Hematopoietic multipotent progenitor cell treated with erythropoietin and hydrocortisone succinate and interleukin-3 and kit ligand, for 4 days (in vitro differentiated cells): Measurements from ENCODE around the gene FRMD3.
"Not testable (repeated sequence)": the region's sequence is repeated elsewhere in the genome, so short reads cannot be mapped to it uniquely, and the experiment has no call there.

ENCODE experiments used
- DNase-seq: peaks from one replicate; pipeline ENCODE4 v3.0.0-alpha.2; 2015

The FRMD3 gene

DNA sequence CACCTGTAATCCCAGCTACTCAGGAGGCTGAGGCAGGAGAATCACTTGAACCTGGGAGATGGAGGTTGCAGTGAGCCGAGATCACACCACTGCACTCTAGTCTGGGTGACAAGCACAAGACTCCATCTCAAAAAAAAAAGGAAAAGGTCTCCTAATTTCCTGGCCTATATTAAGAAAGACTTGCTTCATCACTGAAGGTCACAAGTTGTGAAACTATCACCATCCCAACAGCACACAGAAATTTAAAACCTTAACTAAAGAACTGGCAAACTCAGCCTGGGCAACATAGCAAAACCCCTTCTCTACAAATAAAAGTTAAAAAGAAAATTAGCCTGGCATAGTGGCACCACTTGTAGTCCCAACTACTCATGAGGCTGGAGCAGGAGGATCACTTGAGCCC lies 17.2 kb downstream of the FRMD3 start:
- no peak for DNase-seq

DNA sequence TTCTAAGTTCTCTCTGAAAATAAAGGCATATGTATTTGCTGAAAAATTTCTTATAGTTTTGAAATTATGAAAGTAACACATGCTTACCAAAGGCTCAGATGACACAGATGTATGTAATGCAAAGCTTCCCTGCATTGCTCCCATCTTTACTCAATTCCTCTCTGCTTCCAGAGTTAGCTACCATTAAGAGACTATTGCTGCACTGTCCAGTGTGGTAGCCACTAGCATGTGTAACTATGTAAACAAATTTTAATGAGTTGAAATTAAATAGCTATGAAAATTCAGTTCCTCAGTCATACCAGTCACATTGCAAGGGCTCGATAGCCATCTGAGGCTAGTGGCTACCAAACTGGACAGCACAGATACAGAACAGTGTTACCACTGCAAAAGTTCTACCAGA lies 17.9 kb downstream of the FRMD3 start:
- no peak for DNase-seq

DNA sequence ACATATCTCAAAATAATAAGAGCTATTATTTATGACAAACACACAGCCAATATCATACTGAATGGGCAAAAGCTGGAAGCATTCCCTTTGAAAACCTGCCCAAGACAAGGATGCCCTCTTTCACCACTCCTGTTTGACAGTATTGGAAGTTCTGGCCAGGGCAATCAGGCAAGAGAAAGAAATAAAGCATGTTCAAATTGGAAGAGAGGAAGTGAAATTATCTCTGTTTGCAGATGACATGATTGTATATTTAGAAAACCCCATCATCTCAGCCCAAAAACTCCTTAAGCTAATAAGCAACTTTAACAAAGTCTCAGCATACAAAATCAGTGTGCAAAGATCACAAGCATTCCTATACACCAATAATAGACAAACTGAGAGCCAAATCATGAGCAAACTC lies 20.2 kb downstream of the FRMD3 start:
- DNase-seq, result not testable (repeated sequence)

DNA sequence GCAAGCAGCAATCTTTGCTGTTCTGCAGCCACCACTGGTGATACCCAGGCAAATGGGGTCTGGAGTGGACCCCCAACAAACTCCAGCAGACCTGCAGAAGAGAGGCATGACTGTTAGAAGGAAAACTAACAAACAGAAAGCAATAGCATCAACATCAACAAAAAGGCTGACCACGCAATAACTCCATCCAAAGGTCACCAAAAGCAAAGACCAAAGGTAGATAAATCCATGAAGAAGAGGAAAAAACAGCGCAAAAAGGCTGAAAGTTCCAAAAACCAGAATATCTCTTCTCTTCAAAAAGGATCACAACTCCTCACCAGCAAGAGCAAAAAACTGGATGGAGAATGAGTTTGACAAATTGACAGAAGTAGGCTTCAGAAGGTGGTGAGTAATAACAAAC lies 23.4 kb downstream of the FRMD3 start:
- DNase-seq, result no peak

DNA sequence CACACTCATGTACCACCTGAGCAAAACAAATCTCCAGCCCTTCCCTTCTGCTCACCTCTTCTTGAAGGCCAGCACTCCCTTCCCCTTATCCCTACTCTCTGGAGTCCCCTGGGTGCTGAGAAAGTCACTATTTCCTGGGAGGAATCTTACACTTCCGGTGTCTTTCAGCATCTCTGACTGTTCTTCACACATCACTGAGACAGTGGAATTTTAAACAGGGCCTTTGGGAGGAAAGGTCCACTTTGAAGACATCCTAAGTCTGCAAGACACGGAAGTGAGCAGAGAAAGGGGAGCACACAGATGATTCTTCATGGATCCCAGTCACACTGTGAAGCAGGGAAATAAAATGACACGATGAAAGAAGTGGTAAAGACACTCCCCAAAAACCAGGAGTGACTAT lies 25.6 kb downstream of the FRMD3 start:
- no peak for DNase-seq

DNA sequence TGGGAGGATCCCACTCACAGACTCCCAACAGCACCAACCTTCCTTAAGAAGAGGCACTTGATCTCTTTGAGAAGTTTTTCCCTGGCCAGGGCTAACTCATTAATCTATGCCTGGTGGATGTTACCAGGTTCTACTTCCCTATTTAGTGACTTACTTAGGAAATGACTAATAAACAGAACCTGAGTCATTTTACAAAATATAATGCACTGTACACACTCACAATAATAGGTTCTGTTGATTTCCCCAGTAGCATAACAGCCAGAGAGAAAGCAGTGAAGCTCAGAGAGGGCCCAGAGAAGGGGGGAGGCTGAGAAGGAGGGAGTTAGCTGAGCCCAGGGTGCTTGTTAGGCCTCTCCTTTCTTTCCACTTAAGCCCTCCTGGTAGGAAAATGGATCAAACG lies 27.1 kb downstream of the FRMD3 start:
- DNase-seq, result peak; percentile 33

DNA sequence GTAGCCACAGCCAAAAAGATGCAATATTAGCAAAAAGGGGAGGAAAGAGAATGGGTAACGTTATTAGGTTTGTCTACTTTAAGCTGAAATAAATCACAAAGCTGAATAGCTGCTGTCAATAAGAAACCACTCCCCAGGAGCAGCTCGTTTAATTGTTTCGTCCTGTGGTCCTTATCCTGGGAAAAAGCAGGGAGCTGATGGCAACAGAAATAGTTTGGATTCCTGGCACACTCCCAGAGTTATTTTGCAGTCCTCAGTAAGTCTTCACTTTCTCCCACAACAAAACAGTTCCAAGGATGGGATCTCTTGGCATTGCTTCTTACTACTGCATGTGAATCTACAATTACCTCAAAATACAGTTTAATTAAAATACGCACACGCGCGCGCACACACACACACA lies 28.8 kb downstream of the FRMD3 start:
- DNase-seq, result no peak

DNA sequence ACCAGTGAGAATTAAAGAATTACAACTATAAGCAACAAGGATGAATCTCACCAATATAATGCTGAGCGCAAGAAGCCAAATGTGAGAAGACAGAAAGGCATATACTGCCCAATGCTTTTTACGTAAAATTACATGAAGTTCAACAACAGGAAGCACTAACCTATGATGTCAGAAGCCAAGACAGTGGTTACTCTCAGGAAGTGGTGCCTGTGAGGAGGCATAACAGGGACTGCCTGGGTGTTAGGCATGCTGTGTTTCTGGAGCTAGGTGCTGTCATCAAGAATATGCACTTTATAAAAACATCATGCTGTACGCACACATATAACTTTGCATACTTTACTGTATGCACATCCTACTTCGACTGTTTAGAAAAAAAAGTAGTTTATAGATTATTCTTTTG lies 30.1 kb downstream of the FRMD3 start:
- DNase-seq, result peak; percentile 29

DNA sequence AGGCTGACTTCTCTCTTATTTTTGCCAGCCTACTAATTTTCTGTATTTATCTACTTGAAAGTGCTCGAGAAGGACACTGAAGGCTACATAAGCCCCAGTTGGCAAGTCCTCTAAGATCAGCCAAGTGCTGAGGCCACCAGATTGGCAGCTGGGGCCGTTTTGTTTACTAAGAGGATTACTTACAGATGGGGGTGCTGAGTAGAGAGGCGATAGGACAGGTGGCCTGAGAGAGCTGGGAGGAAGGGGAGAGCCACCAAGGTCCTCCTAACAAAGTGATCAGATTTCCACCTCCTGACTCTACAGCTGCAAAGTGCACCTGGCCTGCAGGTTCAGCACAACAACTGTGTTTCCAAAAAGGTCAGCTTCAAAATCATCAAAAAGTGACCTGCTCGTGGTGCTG lies 32.9 kb downstream of the FRMD3 start:
- DNase-seq, result no peak

DNA sequence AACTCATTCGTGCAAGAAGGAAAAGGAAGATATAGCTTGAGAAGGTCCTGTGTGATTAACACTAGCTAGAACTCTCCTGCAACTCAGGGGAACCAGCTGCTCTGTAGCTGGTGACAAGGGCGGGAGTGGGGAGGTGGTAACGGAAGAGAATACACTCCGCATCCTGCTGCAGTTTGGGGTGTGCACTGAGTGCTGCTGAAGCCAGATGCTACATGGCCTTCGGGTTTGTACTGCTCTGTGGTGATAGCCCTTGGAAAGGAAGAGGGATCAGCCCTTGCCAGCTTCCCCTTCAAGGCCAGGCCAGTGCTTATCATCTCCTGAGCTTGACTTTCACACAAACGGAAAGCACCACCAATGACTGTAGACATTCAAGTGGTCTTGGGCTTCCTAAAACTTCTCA lies 34.3 kb downstream of the FRMD3 start:
- peak; percentile 55 for DNase-seq

DNA sequence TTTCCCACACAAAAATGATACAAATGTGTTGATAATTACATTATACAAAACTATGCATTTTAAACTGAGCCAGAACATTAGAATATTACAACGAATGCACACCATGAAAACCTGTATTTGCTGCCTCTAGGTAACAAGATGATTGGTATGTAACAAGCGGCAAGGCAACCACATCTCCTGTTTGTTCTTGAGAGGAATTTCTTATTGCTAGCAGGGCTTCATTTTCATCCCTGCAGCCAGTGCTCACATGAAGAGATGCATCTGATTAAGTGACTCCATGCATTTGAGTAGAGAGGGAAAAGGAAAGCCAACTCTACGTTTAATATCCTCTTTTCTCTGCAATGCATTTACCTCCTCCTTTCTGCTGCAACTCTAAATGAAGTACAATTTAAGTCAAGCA lies 36.6 kb downstream of the FRMD3 start:
- no peak for DNase-seq

DNA sequence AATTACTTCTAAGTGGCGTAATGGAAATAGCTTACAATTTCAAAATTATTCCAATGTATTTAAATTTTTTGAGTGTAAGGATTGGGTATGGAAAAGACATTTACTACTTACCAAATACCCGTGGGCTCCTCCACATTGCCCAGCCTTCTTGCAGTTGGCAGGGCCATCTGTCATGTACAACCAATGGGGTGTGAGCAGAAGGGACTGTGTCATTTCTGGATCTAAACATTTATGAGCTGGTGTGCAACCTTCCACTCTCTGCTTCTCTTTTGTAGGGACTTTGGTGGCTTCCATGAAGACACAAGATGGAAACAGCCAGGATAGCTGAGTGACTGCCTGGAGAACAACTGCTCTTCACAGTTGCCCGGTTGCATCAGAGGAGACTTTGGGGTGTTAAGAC lies 40.8 kb downstream of the FRMD3 start:
- DNase-seq, result no peak

DNA sequence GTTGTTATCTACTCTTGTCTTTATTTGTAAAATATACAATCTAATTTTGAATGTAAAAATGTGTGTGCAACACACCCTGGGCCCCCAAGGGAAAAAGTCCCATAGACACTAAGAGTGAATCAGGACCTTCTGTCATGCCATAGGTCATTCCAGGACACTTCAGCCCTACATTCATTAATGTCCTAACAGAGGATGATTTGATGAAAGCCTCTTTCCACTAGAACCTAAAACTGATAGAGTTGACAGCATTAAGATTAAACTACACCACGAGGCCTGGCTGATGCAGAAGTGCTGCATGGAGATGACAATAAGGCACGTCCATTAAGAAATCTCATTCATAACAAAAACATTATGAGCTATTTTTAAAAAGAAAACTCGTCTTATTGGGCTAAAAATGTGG lies 46.2 kb downstream of the FRMD3 start:
- DNase-seq, result no peak

DNA sequence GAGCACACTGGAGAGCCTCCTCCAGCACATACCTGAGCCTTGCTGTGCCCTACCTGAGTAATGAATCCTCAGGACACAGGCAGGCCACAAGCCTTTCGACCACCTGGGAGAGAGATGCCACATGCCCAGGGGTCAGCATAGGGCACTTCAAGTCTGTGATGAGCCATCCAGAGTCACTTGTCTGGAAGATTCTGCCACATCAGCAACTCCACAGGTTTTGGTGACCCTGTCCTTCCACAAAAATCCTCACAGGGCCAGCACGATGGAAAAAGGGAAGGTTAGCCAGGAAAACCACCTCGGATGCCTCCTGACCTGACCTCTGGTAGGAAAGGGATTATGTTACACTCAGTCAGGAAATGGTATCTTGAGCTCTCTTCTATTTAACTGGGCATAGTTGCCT lies 46.8 kb downstream of the FRMD3 start:
- no peak for DNase-seq

DNA sequence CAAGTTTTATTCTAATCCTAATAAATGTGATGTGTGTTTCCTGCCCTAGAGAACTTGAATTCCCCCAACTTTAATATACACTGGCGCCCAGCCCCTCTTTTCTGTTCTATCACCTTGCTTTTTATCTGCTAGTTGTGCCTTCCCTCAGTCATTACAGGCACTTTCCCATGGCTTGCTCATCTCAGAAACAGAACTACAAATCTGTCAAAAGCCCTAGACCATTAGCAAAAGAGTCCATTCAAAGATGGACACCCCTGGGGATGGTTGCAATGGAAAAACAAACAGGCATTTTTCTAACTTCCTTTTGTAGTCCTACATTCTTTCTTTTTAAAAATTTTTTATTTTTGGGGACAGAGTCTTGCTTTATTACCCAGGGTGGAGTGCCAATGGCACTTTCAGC lies 48.2 kb downstream of the FRMD3 start:
- DNase-seq, result no peak

DNA sequence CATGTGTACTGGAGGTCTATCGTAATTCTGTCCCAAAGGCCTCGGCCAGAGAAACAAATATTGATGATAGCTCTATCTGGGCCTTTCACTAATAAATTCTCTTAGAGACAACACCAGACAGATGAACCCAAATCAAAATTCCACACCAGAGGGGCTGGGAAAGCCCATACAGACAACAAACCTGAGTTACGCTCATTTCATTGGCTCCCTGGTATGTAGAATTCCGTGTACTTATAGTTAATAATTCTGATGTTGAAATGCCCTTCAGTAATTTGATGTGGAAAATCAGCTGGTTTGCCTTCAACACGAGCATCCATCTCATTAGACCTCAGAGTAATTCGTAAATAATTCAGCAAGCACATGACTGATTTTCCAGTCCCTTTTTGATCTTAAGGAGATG lies 53.2 kb downstream of the FRMD3 start:
- DNase-seq, result no peak

DNA sequence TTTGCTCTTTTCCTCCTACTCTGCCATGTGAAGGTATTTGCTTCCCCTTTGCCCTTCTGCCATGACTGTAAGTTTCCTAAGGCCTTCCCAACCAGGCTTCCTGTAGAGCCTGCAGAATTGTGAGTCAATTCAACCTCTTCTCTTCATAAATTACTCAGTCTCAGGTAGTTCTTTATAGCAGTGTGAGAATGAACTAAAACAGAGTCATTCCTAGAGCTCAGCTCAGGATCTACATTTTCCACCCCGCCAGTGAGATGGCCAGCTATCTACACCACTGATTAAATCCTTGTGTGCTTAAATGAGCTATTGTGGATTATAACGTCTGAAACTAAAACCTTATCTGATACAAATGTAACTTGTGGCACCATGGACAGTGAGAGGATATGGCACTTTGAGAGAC lies 55.0 kb downstream of the FRMD3 start:
- DNase-seq, result no peak

DNA sequence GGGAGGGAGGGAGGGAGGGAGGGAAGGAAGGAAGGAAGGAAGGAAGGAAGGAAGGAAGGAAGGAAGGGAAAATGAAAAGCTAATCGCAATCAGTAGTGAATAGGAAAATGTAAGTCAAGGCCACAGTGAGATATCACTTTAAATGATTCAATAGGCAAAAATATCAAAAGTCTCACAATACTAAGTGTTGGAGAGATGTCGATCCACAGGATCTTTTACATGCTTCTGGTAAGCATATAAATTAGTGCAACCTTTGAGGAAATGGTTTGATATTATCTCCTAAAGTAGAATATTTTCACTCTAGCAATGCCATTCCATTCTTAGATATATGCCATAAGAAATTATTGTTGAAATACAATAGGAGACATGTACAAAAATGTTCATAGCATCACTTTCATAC lies 58.4 kb downstream of the FRMD3 start:
- no peak for DNase-seq

DNA sequence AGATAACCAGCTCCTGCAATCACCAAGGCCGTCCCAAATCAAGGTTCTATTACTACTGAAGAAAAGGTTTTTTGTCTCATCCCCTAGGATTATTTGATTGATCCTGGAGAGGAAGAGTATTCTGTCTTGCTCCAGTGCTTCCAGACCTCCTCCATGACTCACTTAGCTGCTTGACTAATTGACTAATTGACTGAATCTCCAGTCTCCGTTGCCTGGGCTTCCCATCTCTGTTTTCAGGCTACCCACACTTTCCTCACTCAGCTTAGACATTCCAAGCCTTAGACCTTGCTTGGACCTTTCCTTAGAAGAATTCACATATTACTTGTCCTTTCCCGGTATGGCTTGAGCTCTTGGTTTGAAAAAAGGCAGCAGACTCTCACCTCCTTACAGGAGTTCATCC lies 60.6 kb downstream of the FRMD3 start:
- no peak for DNase-seq

DNA sequence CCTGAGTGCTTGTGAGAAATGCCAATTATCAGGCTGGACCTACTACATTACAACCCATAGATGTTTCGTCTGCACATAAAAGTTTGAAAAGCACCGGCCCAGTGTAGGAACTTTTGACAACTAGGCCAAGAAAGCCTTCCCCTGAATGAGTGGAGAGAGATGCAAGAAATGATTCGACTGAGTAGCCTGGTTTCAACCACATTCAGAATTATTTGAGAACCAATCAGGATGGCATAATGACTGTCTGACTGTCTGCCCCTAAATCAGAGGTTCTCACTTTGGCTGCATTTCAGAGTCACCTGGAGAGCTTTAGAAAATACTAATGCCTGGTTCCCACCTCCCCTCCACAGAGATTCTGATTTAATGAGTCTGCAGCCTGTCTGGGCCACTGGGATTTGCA lies 61.1 kb downstream of the FRMD3 start:
- no peak for DNase-seq

DNA sequence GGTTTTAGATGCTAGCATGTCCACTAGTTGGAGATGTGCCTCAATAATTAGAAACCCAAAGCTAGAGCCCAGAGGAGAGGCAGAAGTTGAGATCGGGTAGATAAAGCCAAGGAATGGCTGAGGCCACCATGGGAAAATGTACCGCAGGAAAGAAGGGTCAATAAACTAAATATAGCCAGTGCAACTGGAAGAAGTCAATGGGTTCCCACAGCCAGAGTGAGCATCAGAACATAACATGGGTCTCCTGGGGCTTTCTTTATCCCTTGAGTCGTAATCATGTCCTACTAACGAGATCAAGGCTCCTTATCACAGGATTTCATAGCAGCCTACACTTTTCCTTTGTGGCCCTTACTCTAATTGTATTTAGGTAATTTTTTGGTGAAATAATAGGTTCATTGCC lies 61.7 kb downstream of the FRMD3 start:
- DNase-seq, result no peak

DNA sequence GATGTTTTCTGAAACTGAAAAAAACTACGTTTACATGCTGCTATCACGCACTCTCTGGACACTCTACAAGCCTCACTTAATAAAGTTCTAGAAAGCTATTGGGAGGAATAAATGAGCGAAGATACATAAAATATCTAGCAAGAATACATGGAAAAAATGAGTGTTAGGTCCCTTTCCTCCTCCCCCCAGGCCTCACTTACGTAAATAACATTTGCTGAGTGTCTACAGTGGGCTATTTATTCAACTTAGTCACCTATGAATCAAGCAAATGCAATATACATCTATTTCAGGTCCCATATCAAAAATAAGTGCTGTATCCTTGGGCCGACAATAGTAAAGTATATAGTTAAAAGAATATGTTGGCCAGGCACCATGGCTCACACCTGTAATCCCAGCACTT lies 62.5 kb downstream of the FRMD3 start:
- no peak for DNase-seq

DNA sequence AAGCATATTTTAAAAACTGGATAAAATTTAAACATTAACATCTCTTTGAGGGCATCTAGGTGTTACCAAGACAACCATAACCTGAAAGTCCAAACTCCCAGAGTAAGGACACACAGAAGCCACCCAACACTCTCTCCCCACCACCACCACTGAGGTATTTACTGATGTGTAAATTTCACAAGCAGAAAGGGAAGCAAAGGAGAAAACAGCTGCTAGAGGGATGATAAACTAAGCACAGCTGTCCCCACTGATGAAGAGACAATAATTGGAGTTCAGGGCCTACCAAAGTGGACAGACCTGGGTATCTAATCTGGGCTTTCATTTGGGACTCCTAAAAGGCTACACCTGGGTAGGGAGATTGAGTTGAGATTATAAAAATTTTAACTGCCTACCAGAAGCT lies 63.6 kb downstream of the FRMD3 start:
- DNase-seq, result no peak

DNA sequence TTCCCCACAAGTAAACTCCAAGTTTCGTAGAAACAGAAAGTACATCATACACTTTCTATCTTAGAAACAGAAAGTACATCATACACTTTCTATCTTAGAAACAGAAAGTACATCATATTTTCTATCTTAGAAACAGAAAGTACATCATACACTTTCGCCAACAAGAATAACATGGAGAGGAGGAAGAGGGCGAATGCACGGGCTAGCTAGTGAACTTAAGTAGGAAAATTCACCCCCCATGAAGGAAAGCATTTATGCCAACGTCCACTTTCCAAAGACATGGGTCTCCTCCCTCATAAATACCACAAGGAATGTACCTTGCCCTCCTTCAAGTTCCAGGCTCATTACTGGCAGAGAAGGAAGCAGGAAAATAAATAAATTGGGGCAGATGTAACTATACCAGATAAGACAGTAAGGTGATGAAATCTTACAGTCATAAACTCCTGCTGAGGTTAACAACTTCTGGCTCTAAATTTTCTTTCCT lies 64.7 kb downstream of the FRMD3 start:
- no peak for DNase-seq

DNA sequence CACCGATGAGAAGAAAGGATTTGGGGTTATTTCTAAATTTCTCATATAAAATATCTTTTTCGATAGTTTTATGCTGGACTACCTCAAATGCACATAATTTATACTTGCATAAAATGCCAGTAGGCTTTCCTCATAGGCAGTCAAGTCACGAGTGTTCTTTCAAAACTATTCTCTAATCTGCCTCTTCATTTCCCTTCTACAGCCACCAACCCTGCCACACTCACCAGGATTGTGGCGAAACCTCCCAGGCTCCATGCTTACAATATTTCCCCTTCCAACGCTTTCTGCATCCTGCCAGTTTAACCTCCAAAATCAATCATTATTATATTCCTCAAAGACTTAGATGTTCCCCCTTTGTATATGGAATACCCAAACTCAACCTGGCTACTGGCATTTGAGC lies 65.4 kb downstream of the FRMD3 start:
- DNase-seq, result peak; percentile 58

DNA sequence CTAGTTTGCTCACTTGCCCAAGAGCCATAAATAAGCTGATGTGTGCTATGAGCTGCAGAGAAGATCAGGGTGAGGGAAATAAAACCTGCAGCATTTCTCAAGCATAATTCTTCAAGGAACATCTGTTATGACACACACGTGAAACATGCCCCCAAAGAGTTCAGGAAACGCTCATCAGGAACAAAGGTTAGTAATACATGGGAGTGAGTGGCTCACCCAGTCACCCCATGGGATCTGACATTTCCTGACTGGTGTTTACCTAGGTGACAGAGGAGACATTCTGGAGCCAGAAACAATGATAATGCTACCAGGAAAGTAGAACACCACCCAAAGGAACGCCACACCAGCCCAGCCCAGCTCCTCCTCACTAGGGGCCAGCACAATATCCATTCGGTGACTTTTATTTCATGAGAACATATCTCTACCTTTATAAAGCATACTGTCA lies 66.0 kb downstream of the FRMD3 start:
- DNase-seq, result no peak
